Heart left ventricle (tissue), 16 donors: ENCODE measurements around the gene RTEL1. TPM values are rescaled to one million over a fixed set of nuclear protein-coding genes. Genes with fewer than 3 reads are reported as not detected.

Experiments used
- ATAC-seq, 4 donors: fragments of 200-7000 bp; cut with Tn5 transposase; one replicate each; pipeline ENCODE4 v1.9.1; 2020 to 2022; ENCODE audit warnings: moderate library complexity in 4 of 4, mild to moderate bottlenecking in 3 of 4, moderate number of reproducible peaks in 1 of 4
- DNase-seq, 5 donors: peaks; one replicate each; pipeline ENCODE4 v3.0.0-alpha.2; 2020
- H3K27ac ChIP-seq, 12 donors: fragments of 200-600 bp; sonication (generic) in 4 of 12; one replicate each; pipeline versions ENCODE4 v1.5.0 to v1.8.0; 2016 to 2022; ENCODE audit warnings: mild to moderate bottlenecking in 2 of 12
- H3K27me3 ChIP-seq, 9 donors: fragments of 200-600 bp; sonication (generic) in 2 of 9; one replicate each; pipeline versions ENCODE4 v1.5.1 to v1.8.0; 2016 to 2022; ENCODE audit warnings: mild to moderate bottlenecking in 3 of 9
- H3K36me3 ChIP-seq, 9 donors: fragments of 200-600 bp; sonication (generic) in 2 of 9; one replicate each; pipeline versions ENCODE4 v1.5.0 to v1.8.0; 2018 to 2022; ENCODE audit warnings: mild to moderate bottlenecking in 2 of 9
- H3K4me1 ChIP-seq, 12 donors: fragments of 200-600 bp; sonication (generic) in 4 of 12; one replicate each; pipeline versions ENCODE4 v1.5.0 to v1.8.0; 2016 to 2022; ENCODE audit warnings: mild to moderate bottlenecking in 3 of 12
- H3K4me3 ChIP-seq, 12 donors: fragments of 200-600 bp; sonication (generic) in 4 of 12; one replicate each; pipeline versions ENCODE4 v1.5.0 to v1.8.0; 2017 to 2022; ENCODE audit warnings: mild to moderate bottlenecking in 9 of 12, moderate library complexity in 4 of 12
- H3K9me3 ChIP-seq, 12 donors: fragments of 200-600 bp; sonication (generic) in 4 of 12; one replicate each; pipeline versions ENCODE4 v1.5.0 to v1.8.0; 2016 to 2022; ENCODE audit warnings: mild to moderate bottlenecking in 1 of 12
- POLR2A ChIP-seq, 2 donors: fragments of 450-650 bp; IDR thresholded peaks; one replicate each; pipeline ENCODE4 v1.6.1; 2017; ENCODE audit warnings: antibody characterized with exemption in 2 of 2, mild to moderate bottlenecking in 2 of 2, moderate library complexity in 2 of 2
- WGBS, 4 donors: extraction: QIAGEN DNeasy Blood & Tissue Kit in 2 of 4; methylation state at CpG; one replicate each; pipeline versions ENCODE4 v1.1.5 to v1.1.7; 2013 to 2018; 5-methylcytosine and 5-hydroxymethylcytosine counted together
- intact Hi-C, 10 donors: fragments of 100-400 bp; cut with DNase I; formaldehyde crosslinking; loops; one replicate each; pipeline versions ENCODE4 v1.11.1 to v1.14.2; 2022
- polyA plus RNA-seq, 2 donors: library from polyadenylated mRNA; stranded (reverse); fragments of 200-250 nt; gene quantifications; one replicate each; pipeline ENCODE4 v1.2.3, GENCODE V29; 2013
- total RNA-seq, 9 donors: library from RNA; depleted of rRNA in 2 of 9; stranded (reverse); fragments of >200 nt in 2 of 9; fragmentation: NEBNext Ultra II Directional in 3 of 9; extraction: Animal tissue kit (Norgen Biotek cat#: 25700) in 3 of 9; gene quantifications; one replicate each; pipeline versions ENCODE4 v1.1.0 to v1.2.4, GENCODE V29; 2016 to 2023
- TF ChIP-seq, protein P1 (sequence below), 12 donors: fragments of 200-600 bp; sonication (generic) in 4 of 12; IDR thresholded peaks; one replicate each; pipeline versions ENCODE4 v1.5.0 to v1.8.0; 2018 to 2022; ENCODE audit warnings: antibody characterized with exemption in 12 of 12, mild to moderate bottlenecking in 5 of 12
- donor health status: ischemic (EF 13 %, LVEDD 7.1; RV severe dilation, severe dysfunction).
- donor health status: healthy with polysubstance abuse.
- donor health status: DM: no; HTN: yes; CAD: no.
- donor health status: DM: no; HTN: no; CAD: no.
- donor health status: ischemic (EF 25% LVEDD 6.9; RV normal size, moderate dysfunction).
- donor health status: ischemic (EF 25% LVEDD 5.7; RV mildly dilated, moderate dysfunction).
- donor health status: healthy.
- donor health status: DM: yes; HTN: yes; CAD: no.
- donor health status: ischemic (EF 35%, LVEDD 5.7; RV mildly dilated, moderate dysfunction).
- donor health status: nonischemic (EF 11% LVEDD 7.7; RV severe dilation, severe dysfunction).
- donor health status: DM: yes; HTN: yes; CAD: no.
- donor health status: PGD.
- donor health status: ischemic (EF 29% LVEDD 5.4; RV normal size, mild dysfunction).
- donor health status: nonischemic (EF 23%, LVEDD 6.1; RV moderate dilation, normal function).

The RTEL1 gene
- total and polyA plus RNA-seq, 11 donors: 3.0 to 17.8 (median 9.6) TPM

DNA sequence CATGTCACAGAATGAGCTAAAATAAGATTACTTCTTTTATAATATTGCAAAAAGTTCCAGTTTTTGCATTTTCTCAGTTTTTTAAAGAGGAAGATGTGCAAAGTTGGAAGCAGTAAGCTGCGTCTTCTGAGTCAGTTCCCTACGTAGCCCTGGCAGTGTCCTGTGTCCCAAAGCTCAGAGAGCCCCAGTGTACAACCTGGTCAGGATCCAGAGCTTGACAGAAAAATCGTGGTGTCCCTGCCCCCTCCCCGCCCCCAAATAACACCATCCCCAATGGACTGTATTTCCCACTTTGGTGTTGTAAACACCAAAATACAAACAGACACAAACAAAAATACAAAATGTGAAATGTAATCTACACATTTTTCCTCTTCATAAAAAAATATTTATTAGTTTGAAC lies 86.0 kb downstream of the RTEL1 start:
- Histone ChIP-seq H3K27ac (no peak overlapping the region), H3K4me3 (no peak overlapping the region), H3K4me1 (peaks cover 5 to 30% (median 14%) of the 10 kb centered on the region in 12 donors), H3K9me3 (no peaks in the 10 kb centered on the region), H3K27me3 (no peaks in the 10 kb centered on the region), H3K36me3 (peaks cover 0 to 69% (median 48%) of the 10 kb centered on the region in 9 donors)
- 69 to 80% (median 73%) methylated on average over 4 of the region's 4 CpGs for WGBS, 4 donors
- TF ChIP-seq, protein P1, sequence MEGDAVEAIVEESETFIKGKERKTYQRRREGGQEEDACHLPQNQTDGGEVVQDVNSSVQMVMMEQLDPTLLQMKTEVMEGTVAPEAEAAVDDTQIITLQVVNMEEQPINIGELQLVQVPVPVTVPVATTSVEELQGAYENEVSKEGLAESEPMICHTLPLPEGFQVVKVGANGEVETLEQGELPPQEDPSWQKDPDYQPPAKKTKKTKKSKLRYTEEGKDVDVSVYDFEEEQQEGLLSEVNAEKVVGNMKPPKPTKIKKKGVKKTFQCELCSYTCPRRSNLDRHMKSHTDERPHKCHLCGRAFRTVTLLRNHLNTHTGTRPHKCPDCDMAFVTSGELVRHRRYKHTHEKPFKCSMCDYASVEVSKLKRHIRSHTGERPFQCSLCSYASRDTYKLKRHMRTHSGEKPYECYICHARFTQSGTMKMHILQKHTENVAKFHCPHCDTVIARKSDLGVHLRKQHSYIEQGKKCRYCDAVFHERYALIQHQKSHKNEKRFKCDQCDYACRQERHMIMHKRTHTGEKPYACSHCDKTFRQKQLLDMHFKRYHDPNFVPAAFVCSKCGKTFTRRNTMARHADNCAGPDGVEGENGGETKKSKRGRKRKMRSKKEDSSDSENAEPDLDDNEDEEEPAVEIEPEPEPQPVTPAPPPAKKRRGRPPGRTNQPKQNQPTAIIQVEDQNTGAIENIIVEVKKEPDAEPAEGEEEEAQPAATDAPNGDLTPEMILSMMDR (IDR thresholded peaks at IDR 0.05): no peak
- no peak for TF ChIP-seq POLR2A (IDR thresholded peaks at IDR 0.05)
- DNase-seq (no peak), ATAC-seq (no peak)
- intact Hi-C loops: loop anchor here in 1 of 10 donors (5.0 kb wide), 1 partner anchor 83 kb away; no protein-coding TSS in a partner anchor

DNA sequence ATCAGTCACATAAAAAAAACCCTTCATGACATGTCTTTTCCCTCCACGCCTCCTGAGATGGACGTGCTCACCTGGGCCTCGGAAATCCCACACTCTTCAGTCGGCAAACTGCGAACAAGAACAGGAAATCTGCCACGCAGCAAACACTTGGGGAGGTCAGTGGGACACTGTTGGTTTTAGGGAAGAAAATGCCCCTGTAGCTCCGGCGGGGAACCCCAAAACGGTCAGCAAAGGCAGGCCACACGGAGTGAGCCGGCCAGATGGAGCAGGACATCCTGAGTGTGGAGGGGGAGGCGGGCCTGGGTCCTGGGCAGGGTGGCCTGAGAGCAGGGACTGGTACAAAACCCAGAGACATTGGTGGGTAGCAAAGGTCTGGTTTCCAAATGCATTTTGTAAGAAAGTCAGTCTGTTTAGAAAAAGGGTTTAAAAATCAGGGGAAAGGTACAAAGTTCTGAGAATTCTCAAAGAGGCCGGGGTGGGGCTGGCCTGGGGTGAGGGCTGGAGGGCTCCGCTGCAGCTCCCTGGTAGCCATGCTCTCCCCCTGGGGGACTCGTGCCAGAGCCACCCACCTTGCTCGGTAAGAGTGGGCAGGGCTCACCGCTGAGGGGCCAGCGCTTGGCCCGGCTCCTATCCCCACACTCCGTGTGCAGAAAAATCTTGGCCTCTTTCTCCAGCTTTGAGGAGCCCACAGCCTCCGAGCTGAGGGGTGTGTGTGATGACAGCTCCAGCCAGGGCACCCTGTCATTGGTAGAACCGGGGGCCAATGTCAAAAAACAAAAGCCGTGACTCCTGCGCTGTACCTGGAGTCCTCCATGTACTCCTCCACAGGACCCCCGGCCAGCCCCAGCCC lies 86.7 kb downstream of the RTEL1 start:
- no peaks in the 10 kb centered on the region for H3K9me3 ChIP-seq
- TF ChIP-seq, protein P1 (IDR thresholded peaks at IDR 0.05): no peak
- no peak for TF ChIP-seq POLR2A (IDR thresholded peaks at IDR 0.05)
- WGBS, 4 donors: 76 to 84% (median 82%) methylated on average over 25 of the region's 25 CpGs
- no peak overlapping the region for H3K4me3 ChIP-seq
- peaks cover 0 to 70% (median 49%) of the 10 kb centered on the region in 9 donors for H3K36me3 ChIP-seq
- peaks cover 5 to 28% (median 13%) of the 10 kb centered on the region in 12 donors for H3K4me1 ChIP-seq
- no peak overlapping the region for H3K27ac ChIP-seq
- H3K27me3 ChIP-seq: no peaks in the 10 kb centered on the region
- intact Hi-C loops: loop anchor here in 1 of 10 donors (5.0 kb wide), 1 partner anchor 83 kb away; no protein-coding TSS in a partner anchor
- peak in 2 of 5 donors; percentile 25 to 51 for DNase-seq
- ATAC-seq: no peak

DNA sequence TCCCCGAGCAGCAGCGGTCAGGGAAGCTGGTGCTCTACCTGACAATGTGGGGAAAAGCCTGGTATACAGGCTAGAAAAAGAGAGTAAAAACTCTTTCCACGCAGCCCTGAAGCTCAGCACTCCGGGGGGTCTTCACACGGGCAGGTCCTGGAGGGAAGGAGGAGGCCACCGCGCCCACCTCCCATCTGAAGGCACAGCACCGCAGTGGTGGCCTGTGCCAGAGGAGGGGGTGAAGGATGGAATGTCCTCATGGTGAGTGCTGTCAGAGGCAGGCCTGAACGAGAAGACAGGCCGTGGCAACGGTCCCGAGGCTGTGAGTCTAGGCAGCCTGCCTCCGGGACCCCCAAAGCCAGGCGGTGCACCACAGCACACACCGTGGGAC lies 87.3 kb downstream of the RTEL1 start:
- no peak for TF ChIP-seq POLR2A (IDR thresholded peaks at IDR 0.05)
- TF ChIP-seq, protein P1 (IDR thresholded peaks at IDR 0.05): no peak
- Histone ChIP-seq H3K36me3 (peaks cover 0 to 76% (median 54%) of the 10 kb centered on the region in 9 donors), H3K9me3 (no peaks in the 10 kb centered on the region), H3K4me3 (no peak overlapping the region), H3K27ac (no peak overlapping the region), H3K27me3 (no peaks in the 10 kb centered on the region), H3K4me1 (peaks cover 5 to 25% (median 13%) of the 10 kb centered on the region in 12 donors)
- intact Hi-C loops: no loop called here
- WGBS, 4 donors: 76 to 81% (median 80%) methylated on average over 14 to 15 of the region's 15 CpGs
- no peak for DNase-seq
- ATAC-seq: no peak

Other genes with a start within 250 kb of the RTEL1 start
- gene KCNQ2, start 185.7 kb upstream of the RTEL1 start, total RNA-seq: 1 to 10 TPM in 2 of 9 donors, under 1 TPM in 2, not detected in 5; 0.06 to 2.6 (median 0.65) TPM
- gene KCNQ2, start 185.7 kb upstream of the RTEL1 start, polyA plus RNA-seq: not detected
- gene EEF1A2, start 159.2 kb upstream of the RTEL1 start, total RNA-seq: 1,000 to 10,000 TPM in 7 of 9 donors, 100 to 1,000 TPM in 2; 791 to 1,794 (median 1,550) TPM
- 1,000 to 10,000 TPM; 1,276 to 1,345 TPM for gene EEF1A2, start 159.2 kb upstream of the RTEL1 start, polyA plus RNA-seq
- 100 to 1,000 TPM; 182 to 424 (median 235) TPM for gene PPDPF, start 137.5 kb upstream of the RTEL1 start, total RNA-seq
- 100 to 1,000 TPM; 318 to 442 TPM for gene PPDPF, start 137.5 kb upstream of the RTEL1 start, polyA plus RNA-seq
- gene PTK6, start 120.9 kb upstream of the RTEL1 start, total RNA-seq: under 1 TPM in 3 of 9 donors, not detected in 6; 0.10 to 0.29 (median 0.14) TPM
- under 1 TPM in 1 of 2 donors, not detected in 1; 0.04 TPM for gene PTK6, start 120.9 kb upstream of the RTEL1 start, polyA plus RNA-seq
- gene SRMS, start 110.6 kb upstream of the RTEL1 start, total RNA-seq: not detected
- not detected for gene SRMS, start 110.6 kb upstream of the RTEL1 start, polyA plus RNA-seq
- under 1 TPM in 4 of 9 donors, not detected in 5; 0.16 to 0.23 (median 0.19) TPM for gene FNDC11, start 104.2 kb upstream of the RTEL1 start, total RNA-seq
- under 1 TPM; 0.08 to 0.14 TPM for gene FNDC11, start 104.2 kb upstream of the RTEL1 start, polyA plus RNA-seq
- gene HELZ2, start 84.1 kb upstream of the RTEL1 start, total RNA-seq: 10 to 100 TPM; 10.4 to 34.6 (median 20.9) TPM
- gene HELZ2, start 84.1 kb upstream of the RTEL1 start, polyA plus RNA-seq: 1 to 10 TPM; 7.2 to 8.8 TPM
- 10 to 100 TPM in 1 of 9 donors, 1 to 10 TPM in 8; 4.3 to 10.0 (median 5.9) TPM for gene GMEB2, start 31.2 kb upstream of the RTEL1 start, total RNA-seq
- gene GMEB2, start 31.2 kb upstream of the RTEL1 start, polyA plus RNA-seq: 1 to 10 TPM; 6.3 to 8.6 TPM
- gene STMN3, start 4.9 kb upstream of the RTEL1 start, total RNA-seq: 10 to 100 TPM in 2 of 9 donors, 1 to 10 TPM in 7; 2.9 to 15.6 (median 4.7) TPM
- gene STMN3, start 4.9 kb upstream of the RTEL1 start, polyA plus RNA-seq: 1 to 10 TPM; 5.2 to 6.7 TPM
- 1 to 10 TPM in 4 of 9 donors, under 1 TPM in 4, not detected in 1; 0.42 to 5.7 (median 0.92) TPM for gene TNFRSF6B, start 38.3 kb downstream of the RTEL1 start, total RNA-seq
- 1 to 10 TPM; 2.9 to 6.4 TPM for gene TNFRSF6B, start 38.3 kb downstream of the RTEL1 start, polyA plus RNA-seq
- gene ARFRP1, start 49.7 kb downstream of the RTEL1 start, total RNA-seq: 10 to 100 TPM; 27.3 to 47.8 (median 33.8) TPM
- 10 to 100 TPM; 35.9 to 38.0 TPM for gene ARFRP1, start 49.7 kb downstream of the RTEL1 start, polyA plus RNA-seq
- gene ZGPAT, start 49.7 kb downstream of the RTEL1 start, total RNA-seq: 10 to 100 TPM; 12.9 to 22.0 (median 18.5) TPM
- gene ZGPAT, start 49.7 kb downstream of the RTEL1 start, polyA plus RNA-seq: 10 to 100 TPM; 27.9 to 34.4 TPM
- 1 to 10 TPM in 8 of 9 donors, under 1 TPM in 1; 0.95 to 7.1 (median 3.4) TPM for gene LIME1, start 78.4 kb downstream of the RTEL1 start, total RNA-seq
- 1 to 10 TPM; 2.2 to 4.4 TPM for gene LIME1, start 78.4 kb downstream of the RTEL1 start, polyA plus RNA-seq
- gene SLC2A4RG, start 81.5 kb downstream of the RTEL1 start, total RNA-seq: 10 to 100 TPM; 41.4 to 82.5 (median 70.7) TPM
- 10 to 100 TPM; 18.3 to 80.3 TPM for gene SLC2A4RG, start 81.5 kb downstream of the RTEL1 start, polyA plus RNA-seq
- 10 to 100 TPM; 11.2 to 27.4 (median 14.4) TPM for gene ZBTB46, start 173.0 kb downstream of the RTEL1 start, total RNA-seq
- gene ZBTB46, start 173.0 kb downstream of the RTEL1 start, polyA plus RNA-seq: 1 to 10 TPM; 6.6 to 8.2 TPM
- gene ABHD16B, start 203.2 kb downstream of the RTEL1 start, total RNA-seq: not detected
- under 1 TPM; 0.12 to 0.72 TPM for gene ABHD16B, start 203.2 kb downstream of the RTEL1 start, polyA plus RNA-seq
- gene TPD52L2, start 207.0 kb downstream of the RTEL1 start, total RNA-seq: 100 to 1,000 TPM in 1 of 9 donors, 10 to 100 TPM in 8; 65.0 to 122 (median 72.2) TPM
- gene TPD52L2, start 207.0 kb downstream of the RTEL1 start, polyA plus RNA-seq: 100 to 1,000 TPM in 1 of 2 donors, 10 to 100 TPM in 1; 44.4 to 179 TPM
- gene DNAJC5, start 236.8 kb downstream of the RTEL1 start, total RNA-seq: 10 to 100 TPM; 34.8 to 57.1 (median 46.1) TPM
- gene DNAJC5, start 236.8 kb downstream of the RTEL1 start, polyA plus RNA-seq: 10 to 100 TPM; 21.1 to 46.3 TPM